Measurements from ENCODE around the gene COL15A1.

The COL15A1 gene

GRCh38 chr9:98950262-98950661 is 6.6 kb downstream of the COL15A1 start:
- in situ Hi-C loops (cut with HindIII; ENCODE audit: low pct_ligation_motif_present, low sequenced_read_pairs), result no loop called here
- H3K27me3 ChIP-seq (replicated peaks), result peaks cover 6% of the 10 kb centered on the region
- no peak for TF ChIP-seq CTCF (IDR thresholded peaks at IDR 0.05; ENCODE audit: low read depth, low read length, missing control alignments)
- DNase-seq, result no peak
- no peaks in the 10 kb centered on the region for H3K36me3 ChIP-seq (replicated peaks)
- H3K27ac ChIP-seq, result no peak overlapping the region
- no peak overlapping the region for H3K4me3 ChIP-seq (ENCODE audit: low read depth, low read length)

- no peak overlapping the region for H3K4me3 ChIP-seq (ENCODE audit: low read depth, low read length)
- no peaks in the 10 kb centered on the region for H3K36me3 ChIP-seq (replicated peaks)
- no peak for TF ChIP-seq CTCF (IDR thresholded peaks at IDR 0.05; ENCODE audit: low read depth, low read length, missing control alignments)
- no peak for DNase-seq
- no peaks in the 10 kb centered on the region for H3K27me3 ChIP-seq (replicated peaks)
- H3K27ac ChIP-seq, result no peak overlapping the region
- in situ Hi-C loops (cut with HindIII; ENCODE audit: low pct_ligation_motif_present, low sequenced_read_pairs), result no loop called here
Measured at GRCh38 chr9:98951967-98952366, 8.3 kb downstream of the COL15A1 start.

GRCh38 chr9:98953581-98954243 is 10.0 kb downstream of the COL15A1 start:
- no peak overlapping the region for H3K27ac ChIP-seq

GRCh38 chr9:98954244-98954610 is 10.5 kb downstream of the COL15A1 start:
- TF ChIP-seq CTCF (IDR thresholded peaks at IDR 0.05; ENCODE audit: low read depth, low read length, missing control alignments), result no peak
- in situ Hi-C loops (cut with HindIII; ENCODE audit: low pct_ligation_motif_present, low sequenced_read_pairs), result no loop called here

More at GRCh38 chr9:98953581-98954243, 10.0 kb downstream of the COL15A1 start:
- no peak for DNase-seq
- no peaks in the 10 kb centered on the region for H3K27me3 ChIP-seq (replicated peaks)
- in situ Hi-C loops (cut with HindIII; ENCODE audit: low pct_ligation_motif_present, low sequenced_read_pairs), result no loop called here
- H3K36me3 ChIP-seq (replicated peaks), result no peaks in the 10 kb centered on the region
- H3K4me3 ChIP-seq (ENCODE audit: low read depth, low read length), result no peak overlapping the region
- TF ChIP-seq CTCF (IDR thresholded peaks at IDR 0.05; ENCODE audit: low read depth, low read length, missing control alignments), result no peak

GRCh38 chr9:98955259-98955658 is 11.6 kb downstream of the COL15A1 start:
- no peak overlapping the region for H3K4me3 ChIP-seq (ENCODE audit: low read depth, low read length)
- H3K36me3 ChIP-seq (replicated peaks), result no peaks in the 10 kb centered on the region
- no peak overlapping the region for H3K27ac ChIP-seq
- in situ Hi-C loops (cut with HindIII; ENCODE audit: low pct_ligation_motif_present, low sequenced_read_pairs), result no loop called here
- no peaks in the 10 kb centered on the region for H3K27me3 ChIP-seq (replicated peaks)
- TF ChIP-seq CTCF (IDR thresholded peaks at IDR 0.05; ENCODE audit: low read depth, low read length, missing control alignments), result no peak
- no peak for DNase-seq

More at GRCh38 chr9:98954244-98954610, 10.5 kb downstream of the COL15A1 start:
- no peaks in the 10 kb centered on the region for H3K27me3 ChIP-seq (replicated peaks)
- no peaks in the 10 kb centered on the region for H3K36me3 ChIP-seq (replicated peaks)
- no peak overlapping the region for H3K27ac ChIP-seq
- no peak overlapping the region for H3K4me3 ChIP-seq (ENCODE audit: low read depth, low read length)
- no peak for DNase-seq

GRCh38 chr9:98957826-98958225 is 14.1 kb downstream of the COL15A1 start:
- in situ Hi-C loops (cut with HindIII; ENCODE audit: low pct_ligation_motif_present, low sequenced_read_pairs), result no loop called here
- H3K4me3 ChIP-seq (ENCODE audit: low read depth, low read length), result no peak overlapping the region
- no peak for DNase-seq
- H3K36me3 ChIP-seq (replicated peaks), result no peaks in the 10 kb centered on the region
- no peaks in the 10 kb centered on the region for H3K27me3 ChIP-seq (replicated peaks)
- H3K27ac ChIP-seq, result no peak overlapping the region
- no peak for TF ChIP-seq CTCF (IDR thresholded peaks at IDR 0.05; ENCODE audit: low read depth, low read length, missing control alignments)
